GM19239 (cell line): ENCODE measurements around the gene MBL2.

Experiments
- DNase-seq: peaks from one replicate; pipeline ENCODE4 v3.0.0; 2011; ENCODE audit warnings: low spot score; ENCODE audit not compliant: insufficient read length
- FAIRE-seq: peaks from 2 replicates; lab custom pipeline; 2011; peaks lifted over from hg19 to GRCh38; lab: Jason Lieb, UNC

The MBL2 gene

GRCh38 chr10:52772623-52773022 lies at the start of gene MBL2:
MBL2 (minus strand) TSS chr10:52772784; CDS start chr10:52771635, 1,149 bp downstream.
- FAIRE-seq (no peak), DNase-seq (no peak)

GRCh38 chr10:52820309-52820708 lies 47.7 kb upstream of the MBL2 start:
- DNase-seq: no peak
- FAIRE-seq: no peak

- DNase-seq (peak; percentile 26), FAIRE-seq (peak; percentile 91)
Observed at GRCh38 chr10:52818019-52818418, 45.4 kb upstream of the MBL2 start.

- FAIRE-seq: no peak
- DNase-seq: peak; percentile 1
Observed at GRCh38 chr10:52814506-52814905, 41.9 kb upstream of the MBL2 start.

- DNase-seq (no peak), FAIRE-seq (no peak)
Observed at GRCh38 chr10:52811776-52812175, 39.2 kb upstream of the MBL2 start.

GRCh38 chr10:52810761-52811160 lies 38.2 kb upstream of the MBL2 start:
- FAIRE-seq (no peak), DNase-seq (no peak)

GRCh38 chr10:52807803-52808202 lies 35.2 kb upstream of the MBL2 start:
- FAIRE-seq (no peak), DNase-seq (no peak)

- DNase-seq: no peak
- no peak for FAIRE-seq
Observed at GRCh38 chr10:52805414-52806285, 33.1 kb upstream of the MBL2 start.

GRCh38 chr10:52801947-52802346 lies 29.4 kb upstream of the MBL2 start:
- FAIRE-seq (no peak), DNase-seq (no peak)

- FAIRE-seq: no peak
- no peak for DNase-seq
Observed at GRCh38 chr10:52786098-52786497, 13.5 kb upstream of the MBL2 start.

- DNase-seq (no peak), FAIRE-seq (no peak)
Observed at GRCh38 chr10:52785418-52785817, 12.8 kb upstream of the MBL2 start.

- DNase-seq (no peak), FAIRE-seq (no peak)
Observed at GRCh38 chr10:52783726-52784125, 11.1 kb upstream of the MBL2 start.

GRCh38 chr10:52782554-52782953 lies 10.0 kb upstream of the MBL2 start:
- no peak for DNase-seq
- FAIRE-seq: no peak

GRCh38 chr10:52780391-52781155 lies 8.0 kb upstream of the MBL2 start:
- FAIRE-seq (no peak), DNase-seq (no peak)

GRCh38 chr10:52779541-52780390 lies 7.2 kb upstream of the MBL2 start:
- FAIRE-seq (peak; percentile 76), DNase-seq (peak; percentile 49)

- DNase-seq (no peak), FAIRE-seq (no peak)
Observed at GRCh38 chr10:52778511-52779392, 6.2 kb upstream of the MBL2 start.

GRCh38 chr10:52777414-52777813 lies 4.8 kb upstream of the MBL2 start:
- DNase-seq (no peak), FAIRE-seq (no peak)

- FAIRE-seq: no peak
- DNase-seq: no peak
Observed at GRCh38 chr10:52776471-52776903, 3.9 kb upstream of the MBL2 start.

GRCh38 chr10:52775132-52775647 lies 2.6 kb upstream of the MBL2 start:
- no peak for FAIRE-seq
- DNase-seq: no peak
